Measurements from ENCODE around the gene LDLRAD3. TPM values are rescaled to one million over a fixed set of nuclear protein-coding genes. Genes with fewer than 3 reads are reported as not detected.

Gene LDLRAD3
- total RNA-seq, 1 donor from 2014 or later = 32.5 TPM

- no peak for DNase-seq (ENCODE audit: low read depth)
Measured at GRCh38 chr11:36098087-36098486, 154.2 kb downstream of the LDLRAD3 start.

- no peak for DNase-seq (ENCODE audit: low read depth)
Measured at GRCh38 chr11:36098853-36099375, 155.1 kb downstream of the LDLRAD3 start.

- no peak for DNase-seq (ENCODE audit: low read depth)
Measured at GRCh38 chr11:36101466-36101865, 157.6 kb downstream of the LDLRAD3 start.

- DNase-seq (ENCODE audit: low read depth) = no peak
Measured at GRCh38 chr11:36102868-36103267, 159.0 kb downstream of the LDLRAD3 start.

GRCh38 chr11:36103933-36104530 is 160.2 kb downstream of the LDLRAD3 start:
- no peak for DNase-seq (ENCODE audit: low read depth)

GRCh38 chr11:36104660-36104992 is 160.8 kb downstream of the LDLRAD3 start:
- no peak for DNase-seq (ENCODE audit: low read depth)

GRCh38 chr11:36105743-36106581 is 162.1 kb downstream of the LDLRAD3 start:
- DNase-seq (ENCODE audit: low read depth) = no peak

GRCh38 chr11:36107547-36107946 is 163.7 kb downstream of the LDLRAD3 start:
- no peak for DNase-seq (ENCODE audit: low read depth)

GRCh38 chr11:36108881-36109589 is 165.2 kb downstream of the LDLRAD3 start:
- DNase-seq (ENCODE audit: low read depth) = no peak

GRCh38 chr11:36109590-36109849 is 165.7 kb downstream of the LDLRAD3 start:
- DNase-seq (ENCODE audit: low read depth) = no peak

GRCh38 chr11:36109850-36110606 is 166.2 kb downstream of the LDLRAD3 start:
- no peak for DNase-seq (ENCODE audit: low read depth)

GRCh38 chr11:36110668-36111410 is 167.0 kb downstream of the LDLRAD3 start:
- DNase-seq (ENCODE audit: low read depth) = no peak

- DNase-seq (ENCODE audit: low read depth) = no peak
Measured at GRCh38 chr11:36114095-36114494, 170.2 kb downstream of the LDLRAD3 start.

GRCh38 chr11:36115378-36115801 is 171.5 kb downstream of the LDLRAD3 start:
- DNase-seq (ENCODE audit: low read depth) = no peak

- no peak for DNase-seq (ENCODE audit: low read depth)
Measured at GRCh38 chr11:36116161-36116560, 172.3 kb downstream of the LDLRAD3 start.

GRCh38 chr11:36118084-36118483 is 174.2 kb downstream of the LDLRAD3 start:
- no peak for DNase-seq (ENCODE audit: low read depth)

- no peak for DNase-seq (ENCODE audit: low read depth)
Measured at GRCh38 chr11:36119300-36119699, 175.4 kb downstream of the LDLRAD3 start.

- DNase-seq (ENCODE audit: low read depth) = no peak
Measured at GRCh38 chr11:36121054-36121453, 177.2 kb downstream of the LDLRAD3 start.

GRCh38 chr11:36122671-36123070 is 178.8 kb downstream of the LDLRAD3 start:
- DNase-seq (ENCODE audit: low read depth) = no peak

GRCh38 chr11:36123336-36124101 is 179.7 kb downstream of the LDLRAD3 start:
- DNase-seq (ENCODE audit: low read depth) = peak; percentile 48

Measured in myocyte (in vitro differentiated cells).